Astrocyte (in vitro differentiated cells and primary cell): Measurements from ENCODE around the gene HLTF. TPM values are rescaled to one million over a fixed set of nuclear protein-coding genes. Genes with fewer than 3 reads are reported as not detected.

Experiments used
- DNase-seq: peaks from one replicate; pipeline ENCODE4 v3.0.0-alpha.2; 2010; ENCODE audit warnings: low read depth
- FAIRE-seq: peaks from 2 replicates; lab custom pipeline; 2011; peaks lifted over from hg19 to GRCh38; lab: Jason Lieb, UNC
- H2AFZ ChIP-seq: 2 replicates; pipeline ENCODE4 v1.6.0; 2012; ENCODE audit warnings: low read depth, low read length, inconsistent platforms
- H3K27ac ChIP-seq: 2 replicates; pipeline ENCODE4 v1.5.1; 2011; ENCODE audit warnings: low read depth, low read length, inconsistent platforms
- H3K27me3 ChIP-seq: 2 replicates; pipeline ENCODE4 v1.6.0; 2011; ENCODE audit warnings: low read length, inconsistent platforms; ENCODE audit not compliant: insufficient read depth
- H3K36me3 ChIP-seq: 2 replicates; pipeline ENCODE4 v1.5.1; 2011; ENCODE audit warnings: low read length, inconsistent platforms; ENCODE audit not compliant: insufficient read depth
- H3K4me1 ChIP-seq: 2 replicates; pipeline ENCODE4 v1.5.1; 2011; ENCODE audit warnings: low read length, inconsistent platforms; ENCODE audit not compliant: insufficient read depth
- H3K4me2 ChIP-seq: 2 replicates; pipeline ENCODE4 v1.6.0; 2012; ENCODE audit warnings: low read length, inconsistent platforms
- H3K4me3 ChIP-seq: 2 replicates; pipeline ENCODE4 v1.5.1; 2011; ENCODE audit warnings: low read depth, mild to moderate bottlenecking, low read length, inconsistent platforms; ENCODE audit not compliant: insufficient read depth
- H3K79me2 ChIP-seq: 2 replicates; pipeline ENCODE4 v1.6.0; 2012; ENCODE audit warnings: mild to moderate bottlenecking, low read length, inconsistent platforms; ENCODE audit not compliant: insufficient read depth
- H3K9ac ChIP-seq: 2 replicates; pipeline ENCODE4 v1.6.0; 2012; ENCODE audit warnings: mild to moderate bottlenecking, low read length, inconsistent platforms
- H3K9me3 ChIP-seq: 2 replicates; pipeline ENCODE4 v1.5.1; 2012; ENCODE audit warnings: low read depth, mild to moderate bottlenecking, low read length, inconsistent platforms; ENCODE audit not compliant: insufficient read depth
- H4K20me1 ChIP-seq: 2 replicates; pipeline ENCODE4 v1.6.0; 2012; ENCODE audit warnings: low read length, inconsistent platforms; ENCODE audit not compliant: insufficient read depth
- H3K27ac Mint-ChIP-seq: one replicate; pipeline ENCODE4 v1.8.0; 2021; ENCODE audit warnings: mild to moderate bottlenecking, mixed read lengths; ENCODE audit not compliant: unreplicated experiment
- H3K27me3 Mint-ChIP-seq: one replicate; pipeline ENCODE4 v1.8.0; 2021; ENCODE audit warnings: low read depth, mixed read lengths; ENCODE audit not compliant: unreplicated experiment
- H3K36me3 Mint-ChIP-seq: one replicate; pipeline ENCODE4 v1.8.0; 2021; ENCODE audit warnings: low read depth, mixed read lengths; ENCODE audit not compliant: unreplicated experiment
- H3K4me1 Mint-ChIP-seq: one replicate; pipeline ENCODE4 v1.8.0; 2021; ENCODE audit warnings: low read depth, mixed read lengths; ENCODE audit not compliant: unreplicated experiment
- H3K4me3 Mint-ChIP-seq: one replicate; pipeline ENCODE4 v1.8.0; 2021; ENCODE audit warnings: mild to moderate bottlenecking, moderate library complexity, mixed read lengths; ENCODE audit not compliant: unreplicated experiment
- H3K9me3 Mint-ChIP-seq: one replicate; pipeline ENCODE4 v1.8.0; 2021; ENCODE audit warnings: mild to moderate bottlenecking, mixed read lengths; ENCODE audit not compliant: unreplicated experiment
- CTCF ChIP-seq: IDR thresholded peaks from 2 replicates; pipeline ENCODE4 v1.5.1; 2011; ENCODE audit warnings: low read depth, mild to moderate bottlenecking, inconsistent platforms, low read length, moderate library complexity; ENCODE audit not compliant: insufficient read depth
- EZH2 ChIP-seq: IDR thresholded peaks from 2 replicates; pipeline ENCODE4 v1.6.1; 2012; ENCODE audit warnings: mild to moderate bottlenecking, low read length, inconsistent platforms; ENCODE audit not compliant: insufficient read depth
- total RNA-seq: library from RNA; stranded (reverse); gene quantifications from 2 replicates; pipeline ENCODE4 v1.2.1, GENCODE V29; 2021

Gene HLTF
- total RNA-seq, 1 donor from 2014 or later: 19.5 TPM

GRCh38 chr3:148998715-148999423 lies 87.5 kb downstream of the HLTF start:
- no peak for TF ChIP-seq EZH2
- TF ChIP-seq CTCF: no peak
- no peak overlapping the region for H3K9ac ChIP-seq
- H3K9me3 Mint-ChIP-seq: no peaks in the 10 kb centered on the region
- H4K20me1 ChIP-seq: no peaks in the 10 kb centered on the region
- H3K4me1 ChIP-seq: no peaks in the 10 kb centered on the region
- no peaks in the 10 kb centered on the region for H3K27me3 ChIP-seq
- no peak overlapping the region for H3K27ac ChIP-seq
- H3K4me2 ChIP-seq: peak overlapping the region; percentile 6
- H3K9me3 ChIP-seq: no peaks in the 10 kb centered on the region
- FAIRE-seq (no peak), DNase-seq (no peak)
- H3K36me3 ChIP-seq: peaks cover 7% of the 10 kb centered on the region
- peaks cover under 1% of the 10 kb centered on the region for H3K79me2 ChIP-seq
- no peaks in the 10 kb centered on the region for H3K27me3 Mint-ChIP-seq
- no peak overlapping the region for H2AFZ ChIP-seq
- H3K36me3 Mint-ChIP-seq: peaks cover 1% of the 10 kb centered on the region
- peaks cover 27% of the 10 kb centered on the region for H3K4me1 Mint-ChIP-seq
- H3K27ac Mint-ChIP-seq: peak overlapping the region; percentile 49
- H3K4me3 ChIP-seq: no peak overlapping the region
- no peak overlapping the region for H3K4me3 Mint-ChIP-seq

DNA sequence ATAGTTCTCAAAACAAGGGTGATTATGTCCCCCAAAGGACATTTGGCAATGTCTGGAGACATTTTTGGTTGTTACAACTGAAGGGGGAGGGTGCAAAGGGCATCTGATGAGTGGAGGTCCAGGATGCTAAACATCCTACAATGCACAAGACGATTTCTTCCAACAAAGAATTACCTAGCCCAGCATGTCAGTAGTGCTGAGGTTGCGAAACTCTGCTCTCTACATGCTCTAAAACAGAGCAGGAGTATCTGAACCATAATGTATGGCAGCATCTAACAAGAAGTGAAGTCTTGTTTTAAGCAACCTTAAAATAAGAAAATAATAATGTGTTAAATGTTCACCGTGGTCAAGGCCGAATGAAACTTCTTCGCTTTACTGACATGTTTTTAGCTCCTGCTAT lies 88.0 kb downstream of the HLTF start:
- Mint-ChIP-seq H3K27ac (no peak overlapping the region), H3K27me3 (no peaks in the 10 kb centered on the region), H3K4me1 (peaks cover 33% of the 10 kb centered on the region), H3K4me3 (no peak overlapping the region), H3K9me3 (no peaks in the 10 kb centered on the region), H3K36me3 (peaks cover 4% of the 10 kb centered on the region)
- Histone ChIP-seq H2AFZ (no peak overlapping the region), H4K20me1 (peaks cover 3% of the 10 kb centered on the region), H3K4me2 (no peak overlapping the region), H3K9ac (no peak overlapping the region), H3K4me3 (no peak overlapping the region), H3K27me3 (no peaks in the 10 kb centered on the region), H3K36me3 (peaks cover 7% of the 10 kb centered on the region), H3K9me3 (no peaks in the 10 kb centered on the region), H3K27ac (no peak overlapping the region), H3K79me2 (peaks cover 7% of the 10 kb centered on the region), H3K4me1 (no peaks in the 10 kb centered on the region)
- TF ChIP-seq CTCF (no peak), EZH2 (no peak)
- FAIRE-seq (no peak), DNase-seq (no peak)

DNA sequence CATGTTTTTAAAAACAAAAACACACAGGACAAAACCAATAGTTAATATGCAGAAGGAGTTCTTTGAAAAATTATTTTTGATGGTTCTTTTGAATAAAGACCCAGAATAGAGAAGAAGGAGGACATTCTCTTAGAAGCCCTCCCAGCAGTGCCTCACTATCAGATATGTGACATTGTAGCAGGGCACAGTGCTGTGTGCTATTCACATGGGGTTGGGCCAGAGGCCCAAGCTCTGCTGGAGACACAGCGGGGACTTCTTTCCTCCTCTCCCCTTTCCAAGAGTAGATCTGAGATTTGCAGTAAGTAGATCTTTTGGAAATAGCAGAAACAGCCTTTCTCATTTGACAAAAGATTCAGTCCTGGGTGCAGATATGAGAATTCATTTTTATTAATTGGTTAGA lies 88.7 kb downstream of the HLTF start:
- H3K27ac Mint-ChIP-seq: no peak overlapping the region
- H2AFZ ChIP-seq: no peak overlapping the region
- no peak overlapping the region for H3K4me3 ChIP-seq
- H3K9me3 Mint-ChIP-seq: no peaks in the 10 kb centered on the region
- no peak overlapping the region for H3K9ac ChIP-seq
- no peaks in the 10 kb centered on the region for H3K9me3 ChIP-seq
- no peaks in the 10 kb centered on the region for H3K27me3 ChIP-seq
- H4K20me1 ChIP-seq: peaks cover 6% of the 10 kb centered on the region
- H3K4me2 ChIP-seq: no peak overlapping the region
- DNase-seq: no peak
- H3K36me3 ChIP-seq: peaks cover 7% of the 10 kb centered on the region
- FAIRE-seq: no peak
- H3K4me1 Mint-ChIP-seq: peaks cover 38% of the 10 kb centered on the region
- TF ChIP-seq CTCF (no peak), EZH2 (no peak)
- no peaks in the 10 kb centered on the region for H3K27me3 Mint-ChIP-seq
- peaks cover 13% of the 10 kb centered on the region for H3K79me2 ChIP-seq
- no peak overlapping the region for H3K27ac ChIP-seq
- no peak overlapping the region for H3K4me3 Mint-ChIP-seq
- no peaks in the 10 kb centered on the region for H3K4me1 ChIP-seq
- H3K36me3 Mint-ChIP-seq: peaks cover 4% of the 10 kb centered on the region
